NB4 (cell line): ENCODE measurements around the gene TMEM69.

Experiments
- MYC ChIP-seq: IDR thresholded peaks from 2 replicates; pipeline ENCODE4 v1.6.1; 2011; ENCODE audit warnings: low read depth, low read length
- POLR2A ChIP-seq: IDR thresholded peaks from 2 replicates; pipeline ENCODE4 v1.6.1; 2011; ENCODE audit warnings: mild to moderate bottlenecking; ENCODE audit not compliant: insufficient read length; ENCODE audit errors: extremely low read depth
- TF ChIP-seq, protein P1 (sequence below): IDR thresholded peaks from one replicate; pipeline ENCODE4 v1.5.1; 2012; ENCODE audit warnings: low read depth, low read length
- TF ChIP-seq, protein P2 (sequence below): IDR thresholded peaks from 2 replicates; pipeline ENCODE4 v1.6.1; 2011; ENCODE audit warnings: low read depth, low read length

DNA sequence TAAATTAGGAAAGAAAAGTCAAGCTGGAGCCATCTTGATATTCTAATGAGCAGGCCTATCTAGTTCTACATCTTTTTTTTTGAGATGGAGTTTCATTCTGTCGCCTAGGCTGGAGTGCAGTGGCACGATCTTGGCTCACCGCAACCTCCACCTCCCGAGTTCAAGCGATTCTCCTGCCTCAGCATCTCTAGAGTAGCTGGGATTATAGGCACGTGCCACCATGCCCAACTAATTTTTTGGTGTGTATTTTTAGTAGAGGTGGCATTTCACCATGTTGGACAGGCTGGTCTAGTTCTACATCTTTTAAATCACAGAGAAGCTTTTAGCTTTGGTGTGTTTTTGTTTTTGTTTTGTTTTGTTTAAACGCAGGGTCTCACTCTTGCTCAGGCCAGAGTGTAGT lies 6.8 kb downstream of the TMEM69 start:
- TF ChIP-seq, protein P1, sequence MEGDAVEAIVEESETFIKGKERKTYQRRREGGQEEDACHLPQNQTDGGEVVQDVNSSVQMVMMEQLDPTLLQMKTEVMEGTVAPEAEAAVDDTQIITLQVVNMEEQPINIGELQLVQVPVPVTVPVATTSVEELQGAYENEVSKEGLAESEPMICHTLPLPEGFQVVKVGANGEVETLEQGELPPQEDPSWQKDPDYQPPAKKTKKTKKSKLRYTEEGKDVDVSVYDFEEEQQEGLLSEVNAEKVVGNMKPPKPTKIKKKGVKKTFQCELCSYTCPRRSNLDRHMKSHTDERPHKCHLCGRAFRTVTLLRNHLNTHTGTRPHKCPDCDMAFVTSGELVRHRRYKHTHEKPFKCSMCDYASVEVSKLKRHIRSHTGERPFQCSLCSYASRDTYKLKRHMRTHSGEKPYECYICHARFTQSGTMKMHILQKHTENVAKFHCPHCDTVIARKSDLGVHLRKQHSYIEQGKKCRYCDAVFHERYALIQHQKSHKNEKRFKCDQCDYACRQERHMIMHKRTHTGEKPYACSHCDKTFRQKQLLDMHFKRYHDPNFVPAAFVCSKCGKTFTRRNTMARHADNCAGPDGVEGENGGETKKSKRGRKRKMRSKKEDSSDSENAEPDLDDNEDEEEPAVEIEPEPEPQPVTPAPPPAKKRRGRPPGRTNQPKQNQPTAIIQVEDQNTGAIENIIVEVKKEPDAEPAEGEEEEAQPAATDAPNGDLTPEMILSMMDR, result no peak
- no peak for TF ChIP-seq POLR2A
- TF ChIP-seq, protein P2, sequence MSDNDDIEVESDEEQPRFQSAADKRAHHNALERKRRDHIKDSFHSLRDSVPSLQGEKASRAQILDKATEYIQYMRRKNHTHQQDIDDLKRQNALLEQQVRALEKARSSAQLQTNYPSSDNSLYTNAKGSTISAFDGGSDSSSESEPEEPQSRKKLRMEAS, result no peak
- TF ChIP-seq MYC, result no peak
